Esophagus squamous epithelium (tissue), 5 donors: Measurements from ENCODE around the gene MLH3. TPM values are rescaled to one million over a fixed set of nuclear protein-coding genes. Genes with fewer than 3 reads are reported as not detected.
"Not testable (repeated sequence)": the region's sequence is repeated elsewhere in the genome, so short reads cannot be mapped to it uniquely, and the experiment has no call there.

Experiments used
- DNase-seq: peaks from one replicate; lab custom pipeline; 2025; lab: John Stamatoyannopoulos, UW
- H3K27ac ChIP-seq, 4 donors: fragments of 200-600 bp; sonication (generic); one replicate each; pipeline ENCODE4 v1.5.1; 2016 to 2019; ENCODE audit warnings: mild to moderate bottlenecking in 1 of 4
- H3K27me3 ChIP-seq, 4 donors: fragments of 200-600 bp; sonication (generic); 1 replicate in 3 of 4; 2 replicates in 1 of 4; pipeline versions ENCODE4 v1.5.1 to v1.6.0; 2017 to 2021; ENCODE audit warnings: antibody characterized with exemption in 1 of 4
- H3K36me3 ChIP-seq, 3 donors: fragments of 200-600 bp; sonication (generic); one replicate each; pipeline ENCODE4 v1.5.1; 2016 to 2019
- H3K4me1 ChIP-seq, 3 donors: fragments of 200-600 bp; sonication (generic); one replicate each; pipeline ENCODE4 v1.5.1; 2017 to 2019
- H3K4me3 ChIP-seq, 4 donors: fragments of 200-600 bp; sonication (generic); 1 replicate in 3 of 4; 2 replicates in 1 of 4; pipeline ENCODE4 v1.5.1; 2016 to 2019; ENCODE audit warnings: mild to moderate bottlenecking in 2 of 4, moderate library complexity in 1 of 4
- H3K9me3 ChIP-seq, 3 donors: fragments of 200-600 bp; sonication (generic); one replicate each; pipeline ENCODE4 v1.5.1; 2016 to 2019
- CTCF ChIP-seq, 6 experiments: fragments of 450-650 bp in 4 of 6; fragments of 200-600 bp in 2 of 6; sonication (generic) in 2 of 6; IDR thresholded peaks; one replicate each; pipeline ENCODE4 v1.5.1; 2016 to 2019; ENCODE audit warnings: antibody characterized with exemption in 6 of 6, mild to moderate bottlenecking in 4 of 6, moderate library complexity in 4 of 6
- POLR2A ChIP-seq, 4 donors: fragments of 450-650 bp; IDR thresholded peaks; one replicate each; pipeline ENCODE4 v1.6.1; 2017; ENCODE audit warnings: antibody characterized with exemption in 4 of 4, mild to moderate bottlenecking in 4 of 4, moderate library complexity in 3 of 4
- WGBS, 2 donors: methylation state at CpG; one replicate each; pipeline ENCODE4 v1.1.5; 2018; 5-methylcytosine and 5-hydroxymethylcytosine counted together
- intact Hi-C: fragments of 100-400 bp; cut with DNase I; formaldehyde crosslinking; loops from one replicate; pipeline ENCODE4 v1.15.0; 2022
- total RNA-seq, 4 donors: library from RNA; depleted of rRNA; stranded (reverse); fragments of >200 nt; gene quantifications; one replicate each; pipeline ENCODE4 v1.1.0, GENCODE V29; 2016
- donor health status: DM: yes; HTN: yes; CAD: no.

The MLH3 gene
- total RNA-seq, 4 donors from 2014 or later = 8.4 to 39.7 (median 11.0) TPM

DNA sequence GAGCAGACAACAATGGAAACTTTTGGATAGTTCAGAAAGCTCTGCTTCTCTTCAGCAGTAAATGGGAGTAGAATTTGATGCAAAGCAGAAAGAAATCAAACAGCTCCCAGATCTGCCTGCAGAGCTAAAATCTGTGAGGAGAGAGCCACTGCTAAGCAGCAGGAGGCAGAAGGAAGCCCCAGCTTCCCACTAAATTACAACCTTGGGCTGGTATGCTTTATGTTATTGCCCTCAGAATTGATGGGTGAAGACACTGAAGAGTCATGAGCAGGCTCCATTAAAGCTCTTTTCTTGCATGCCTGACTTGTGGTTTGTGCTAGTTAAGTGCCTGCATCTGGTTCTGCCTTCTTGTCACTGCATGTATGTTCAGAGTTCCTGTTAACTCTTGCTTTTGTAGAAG is 26.5 kb upstream of the MLH3 start:
- H3K4me3 ChIP-seq = no peak overlapping the region
- peaks cover 5 to 33% (median 8%) of the 10 kb centered on the region in 3 donors for H3K4me1 ChIP-seq
- no peak for DNase-seq
- H3K27ac ChIP-seq = no peak overlapping the region
- intact Hi-C loops = no loop called here
- no peaks in the 10 kb centered on the region for H3K9me3 ChIP-seq
- no peak for TF ChIP-seq CTCF (IDR thresholded peaks at IDR 0.05)
- TF ChIP-seq POLR2A (IDR thresholded peaks at IDR 0.05) = no peak
- H3K27me3 ChIP-seq = no peaks in the 10 kb centered on the region
- peaks cover 0 to 8% (median 0%) of the 10 kb centered on the region in 3 donors for H3K36me3 ChIP-seq

- Histone ChIP-seq H3K9me3 (no peaks in the 10 kb centered on the region), H3K27me3 (no peaks in the 10 kb centered on the region), H3K36me3 (no peaks in the 10 kb centered on the region), H3K4me1 (peaks cover 15 to 46% (median 15%) of the 10 kb centered on the region in 3 donors), H3K27ac (peak overlapping the region; percentile 85 to 94 (median 91)), H3K4me3 (peak overlapping the region in 1 of 4 donors; percentile 50)
- no peak for DNase-seq
- 24 to 60% methylated on average over 6 to 7 of the region's 9 CpGs for WGBS, 2 donors
- intact Hi-C loops = no loop called here
- no peak for TF ChIP-seq POLR2A (IDR thresholded peaks at IDR 0.05)
- TF ChIP-seq CTCF (IDR thresholded peaks at IDR 0.05) = no peak
Measured at GRCh38 chr14:75070383-75070782, 19.1 kb upstream of the MLH3 start.

DNA sequence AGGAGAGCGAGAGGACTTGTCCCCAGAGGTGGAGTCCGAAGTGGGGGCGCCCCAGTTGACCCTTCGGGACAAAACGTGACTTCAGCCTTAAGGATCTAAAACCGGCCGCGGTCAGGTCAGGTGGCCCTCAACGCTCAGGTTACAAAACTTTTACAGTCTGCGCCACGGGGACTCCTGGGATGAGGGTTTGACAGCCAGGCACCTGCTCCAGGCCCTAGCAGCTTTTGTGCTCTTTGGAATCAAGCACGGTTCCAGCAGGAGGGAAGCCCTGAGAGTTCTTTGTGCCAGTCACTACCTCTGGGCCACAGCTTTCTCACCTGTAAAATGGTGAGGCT is 18.5 kb upstream of the MLH3 start:
- intact Hi-C loops = no loop called here
- Histone ChIP-seq H3K9me3 (no peaks in the 10 kb centered on the region), H3K36me3 (no peaks in the 10 kb centered on the region), H3K4me3 (peak overlapping the region; percentile 33 to 70 (median 46)), H3K27ac (peak overlapping the region; percentile 85 to 94 (median 91)), H3K4me1 (peaks cover 15 to 46% (median 15%) of the 10 kb centered on the region in 3 donors), H3K27me3 (no peaks in the 10 kb centered on the region)
- WGBS, 2 donors = 25% methylated on average over 3 of the region's 12 CpGs; no CpG with 5 or more reads in 1 of the 2 donors
- TF ChIP-seq POLR2A (IDR thresholded peaks at IDR 0.05) (no peak), CTCF (IDR thresholded peaks at IDR 0.05) (no peak)
- DNase-seq = no peak

DNA sequence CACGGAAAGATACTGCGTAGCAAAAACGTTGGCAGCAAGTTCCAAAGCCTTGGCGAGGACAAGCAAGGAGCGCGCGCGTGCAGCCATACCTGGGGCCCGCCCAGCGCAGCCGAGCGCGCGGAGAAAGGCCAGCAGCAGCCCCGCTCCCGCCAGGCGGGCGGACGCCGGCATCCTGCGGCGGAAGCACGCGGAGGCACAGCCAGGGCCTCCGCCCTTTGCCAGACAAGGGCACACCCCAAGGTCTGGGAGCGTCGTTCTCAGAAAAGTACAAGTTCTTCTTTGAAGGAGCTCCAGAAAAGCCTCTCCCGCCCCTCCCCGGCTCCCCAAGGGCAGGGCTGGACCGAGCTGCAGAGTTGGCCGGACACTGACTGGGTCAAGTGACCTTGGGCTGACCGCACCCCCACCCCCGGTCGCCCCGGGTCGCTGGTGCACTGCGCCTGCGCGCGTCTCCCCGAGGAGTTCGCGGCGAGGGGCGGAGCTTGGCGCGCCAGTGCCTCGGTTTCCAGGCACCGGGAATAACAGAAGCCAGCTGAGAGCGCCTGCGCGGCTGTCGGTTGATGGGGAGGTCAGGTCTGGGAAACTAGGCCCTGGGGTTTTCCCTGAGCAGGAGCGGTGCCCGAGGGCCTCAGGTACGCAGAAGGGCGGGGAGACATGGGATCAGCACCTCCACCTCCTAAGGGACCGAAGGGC is 18.0 kb upstream of the MLH3 start, which contains the start of gene ZC2HC1C:
TSS of gene ZC2HC1C (plus strand) at position 521 of the 690 bp plus-strand sequence. CDS start 933 bp downstream, outside the sequence.
- peak; percentile 52 for DNase-seq
- intact Hi-C loops = no loop called here
- Histone ChIP-seq H3K9me3 (no peaks in the 10 kb centered on the region), H3K36me3 (no peaks in the 10 kb centered on the region), H3K4me1 (peaks cover 17 to 51% (median 17%) of the 10 kb centered on the region in 3 donors), H3K27ac (peak within 1 kb of the TSS; percentile 85 to 94 (median 91)), H3K27me3 (no peaks in the 10 kb centered on the region), H3K4me3 (peak within 1 kb of the TSS; percentile 33 to 70 (median 46))
- 0 to 5% methylated on average over 20 to 29 of the region's 58 CpGs for WGBS, 2 donors
- peak in 2 of 4 donors; percentile 43 to 46 for TF ChIP-seq POLR2A (IDR thresholded peaks at IDR 0.05)
- peak in 2 of 6 experiments; percentile 8 to 17 for TF ChIP-seq CTCF (IDR thresholded peaks at IDR 0.05)

DNA sequence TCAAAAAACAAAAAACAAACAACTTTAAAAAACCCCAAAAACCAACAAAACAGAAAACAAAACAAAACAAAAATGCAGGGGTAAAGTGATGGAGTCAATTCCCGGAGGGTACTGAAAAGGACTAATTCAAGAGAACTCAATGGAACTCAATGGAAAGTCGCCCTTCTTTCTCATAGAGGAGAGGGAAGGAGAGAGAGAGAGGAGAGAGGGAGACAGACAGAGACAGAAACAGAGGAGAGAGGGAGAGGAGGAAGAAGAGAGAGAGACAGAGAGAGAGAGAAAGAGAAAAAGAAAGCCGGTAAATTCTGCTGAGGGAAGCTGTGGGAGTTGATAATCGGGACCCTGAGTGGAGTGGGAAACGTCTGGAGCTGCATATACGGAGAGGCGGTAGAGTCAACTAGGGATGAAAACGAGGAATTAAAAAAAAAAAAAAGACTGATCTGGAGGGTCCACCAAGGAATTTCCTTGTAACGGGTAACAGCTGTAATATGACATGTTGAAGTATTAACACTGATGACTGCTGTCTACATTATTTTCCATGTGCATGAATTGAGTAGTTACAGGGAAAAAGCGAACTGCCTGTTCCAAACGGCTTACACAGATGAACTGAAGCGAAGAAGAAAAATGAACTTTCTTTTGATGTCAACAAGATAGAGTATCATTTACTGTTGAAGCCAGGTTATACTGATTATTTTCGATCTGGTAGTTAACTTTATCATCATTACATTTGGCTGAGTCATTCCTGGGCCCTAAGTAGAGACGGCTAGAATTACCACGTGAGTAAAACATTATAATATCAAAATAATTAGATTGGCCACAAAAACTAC is 17.2 kb upstream of the MLH3 start:
- intact Hi-C loops = no loop called here
- Histone ChIP-seq H3K9me3 (no peaks in the 10 kb centered on the region), H3K4me3 (peak overlapping the region; percentile 33 to 70 (median 46)), H3K27me3 (no peaks in the 10 kb centered on the region), H3K27ac (peak overlapping the region; percentile 85 to 94 (median 91)), H3K4me1 (peaks cover 18 to 55% (median 20%) of the 10 kb centered on the region in 3 donors), H3K36me3 (no peaks in the 10 kb centered on the region)
- 8 to 9% methylated on average over 15 of the region's 15 CpGs for WGBS, 2 donors
- TF ChIP-seq POLR2A (IDR thresholded peaks at IDR 0.05) (no peak), CTCF (IDR thresholded peaks at IDR 0.05) (no peak)
- no peak for DNase-seq

DNA sequence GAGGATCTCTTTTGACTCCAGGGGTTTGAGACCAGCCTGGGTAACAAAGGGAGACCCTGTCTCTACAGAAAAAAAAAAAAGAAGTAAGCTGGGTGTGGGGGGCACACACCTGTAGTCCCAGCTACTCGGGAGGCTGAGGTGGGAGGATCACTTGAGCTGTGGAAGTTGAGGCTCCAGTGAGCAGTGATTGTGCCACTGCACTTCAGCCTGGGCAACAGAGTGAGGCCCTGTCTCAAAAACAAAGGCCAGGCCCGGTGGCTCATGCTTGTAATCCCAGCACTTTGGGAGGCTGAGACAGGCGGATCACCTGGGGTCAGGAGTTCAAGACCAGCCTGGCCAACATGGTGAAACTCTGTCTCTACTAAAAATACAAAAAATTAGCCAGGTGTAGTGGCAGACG is 16.5 kb upstream of the MLH3 start:
- Histone ChIP-seq H3K4me1 (peaks cover 24 to 62% (median 25%) of the 10 kb centered on the region in 3 donors), H3K4me3 (peak overlapping the region in 2 of 4 donors; percentile 50 to 70), H3K27ac (peak overlapping the region; percentile 85 to 94 (median 91))
- DNase-seq, H3K9me3 ChIP-seq, H3K27me3 ChIP-seq, intact Hi-C loops, H3K36me3 ChIP-seq: not testable (repeated sequence)
- 82 to 84% methylated on average over 3 to 4 of the region's 4 CpGs for WGBS, 2 donors
